Suprapubic skin (tissue), 4 donors: ENCODE data around the gene MUSTN1. TPM values are rescaled to one million over a fixed set of nuclear protein-coding genes. Genes with fewer than 3 reads are reported as not detected.

ENCODE experiments used
- total RNA-seq, 4 donors: library from RNA; depleted of rRNA; stranded (reverse); fragments of >200 nt; gene quantifications; one replicate each; pipeline ENCODE4 v1.1.0, GENCODE V29; 2016

MUSTN1 gene
- total RNA-seq, 4 donors from 2014 or later, result 1.6 to 14.5 (median 8.3) TPM

Other genes with a start within 250 kb of the MUSTN1 start
- gene PBRM1, start 149.1 kb downstream of the MUSTN1 start, total RNA-seq, result 10 to 100 TPM; 71.0 to 93.6 (median 85.5) TPM
- 100 to 1,000 TPM in 3 of 4 donors, 10 to 100 TPM in 1; 76.8 to 127 (median 106) TPM for gene GNL3, start 149.0 kb downstream of the MUSTN1 start, total RNA-seq
- 10 to 100 TPM; 24.1 to 43.9 (median 28.7) TPM for gene GLT8D1, start 129.2 kb downstream of the MUSTN1 start, total RNA-seq
- 100 to 1,000 TPM in 2 of 4 donors, 10 to 100 TPM in 2; 79.5 to 147 (median 104) TPM for gene SPCS1, start 128.9 kb downstream of the MUSTN1 start, total RNA-seq
- 10 to 100 TPM; 12.3 to 20.6 (median 15.5) TPM for gene NEK4, start 64.1 kb downstream of the MUSTN1 start, total RNA-seq
- gene ITIH1, start 57.4 kb downstream of the MUSTN1 start, total RNA-seq, result 1 to 10 TPM in 1 of 4 donors, not detected in 3; 1.5 TPM
- 1 to 10 TPM in 2 of 4 donors, under 1 TPM in 2; 0.18 to 5.6 (median 1.2) TPM for gene ITIH3, start 40.2 kb downstream of the MUSTN1 start, total RNA-seq
- gene ITIH4, start 4.3 kb downstream of the MUSTN1 start, total RNA-seq, result 10 to 100 TPM in 1 of 4 donors, 1 to 10 TPM in 3; 2.1 to 12.2 (median 4.6) TPM
- 10 to 100 TPM; 15.9 to 25.7 (median 19.3) TPM for gene STIMATE, start 62.5 kb upstream of the MUSTN1 start, total RNA-seq
- gene SFMBT1, start 211.1 kb upstream of the MUSTN1 start, total RNA-seq, result 10 to 100 TPM in 3 of 4 donors, 1 to 10 TPM in 1; 9.7 to 25.5 (median 13.1) TPM